Muscle of arm (tissue), 12 donors: ENCODE data around the gene PRM3. TPM values are rescaled to one million over a fixed set of nuclear protein-coding genes. Genes with fewer than 3 reads are reported as not detected.

Experiments
- DNase-seq: peaks from one replicate; pipeline ENCODE4 v3.0.0-alpha.2; 2013
- polyA plus RNA-seq, 12 donors: library from polyadenylated mRNA; unstranded; fragments of 120-200 nt; gene quantifications; one replicate each; pipeline ENCODE4 v1.2.1, GENCODE V29; 2013; ENCODE audit not compliant: insufficient read length in 12 of 12

PRM3 gene
- polyA plus RNA-seq, 12 donors = not detected

DNA sequence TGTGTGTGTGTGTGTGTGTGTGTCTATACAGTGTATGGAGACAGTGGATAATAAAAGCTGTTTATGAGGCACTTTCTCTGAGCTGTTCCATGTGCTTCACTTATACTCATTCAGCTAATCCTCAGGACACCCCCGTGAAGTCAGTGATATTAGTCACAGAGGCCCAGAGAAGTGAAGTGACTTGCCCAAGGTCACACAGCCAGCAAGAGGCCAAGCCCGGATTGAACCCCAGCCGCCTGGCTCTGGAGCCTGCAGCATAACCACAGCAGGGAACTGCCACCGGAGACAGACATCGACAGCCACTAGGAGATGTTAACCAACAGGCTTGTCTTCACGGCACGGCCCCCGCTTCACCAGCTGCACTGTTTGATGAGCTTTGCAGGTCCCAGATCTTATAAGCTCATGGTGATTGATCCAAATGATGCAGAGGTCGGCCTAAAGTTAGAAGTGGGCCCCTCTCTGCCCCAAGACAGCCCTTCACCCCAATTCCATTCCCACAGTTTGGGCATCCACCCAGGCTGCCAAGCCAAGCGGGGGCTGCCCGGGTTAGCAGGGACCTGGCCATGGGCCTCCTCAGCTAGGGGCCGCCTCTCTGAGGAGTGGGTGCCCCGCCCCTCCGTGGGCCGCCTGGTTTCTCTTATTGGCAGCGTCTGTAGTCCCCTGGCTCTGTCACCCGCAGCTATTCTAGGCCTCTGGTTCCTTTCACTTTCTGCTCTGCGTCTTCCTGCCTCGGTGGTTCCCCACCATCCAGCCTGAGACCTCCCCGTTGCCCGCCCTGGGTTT is 48.3 kb downstream of the PRM3 start:
- DNase-seq = no peak

DNA sequence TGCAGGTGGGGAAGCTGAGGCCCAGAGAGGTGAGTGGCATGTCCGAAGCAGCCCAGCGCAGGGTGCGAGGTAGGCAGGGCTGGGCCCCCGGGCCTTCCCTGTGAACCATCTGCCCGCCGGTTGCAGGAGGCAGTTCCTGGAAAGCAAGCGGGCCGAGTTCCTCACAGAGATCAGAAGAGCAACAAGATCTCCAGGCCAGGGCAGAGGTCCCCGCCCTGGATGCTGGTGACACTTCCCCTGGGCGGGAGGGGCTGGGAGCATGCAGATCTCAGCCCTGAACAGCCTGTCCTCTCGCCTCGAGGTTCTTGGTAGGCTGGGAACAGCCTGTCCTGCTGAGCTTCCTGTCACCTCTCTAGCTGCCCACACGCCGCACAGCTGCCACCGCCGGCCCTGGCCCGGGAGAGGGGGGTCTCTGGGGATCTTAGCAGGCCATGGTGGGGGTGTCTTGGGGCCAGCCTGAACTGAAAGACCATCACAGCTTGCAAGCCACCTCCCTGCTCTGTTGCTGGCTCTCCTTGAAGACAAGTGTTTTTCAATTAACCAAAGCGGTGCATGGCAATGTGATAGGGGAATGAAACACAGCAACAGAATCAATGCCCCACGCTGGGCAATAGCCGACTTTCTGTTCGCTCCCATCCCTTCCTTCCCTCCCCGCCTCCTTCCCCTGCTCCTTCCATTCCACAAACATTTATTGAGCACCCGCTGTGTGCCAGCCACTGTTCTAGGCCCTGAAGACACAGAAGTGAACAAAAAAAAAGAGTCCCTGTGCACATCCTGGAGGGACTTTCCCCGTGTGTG is 49.1 kb downstream of the PRM3 start:
- no peak for DNase-seq

Other genes with a start within 250 kb of the PRM3 start
- gene SOCS1, start 17.4 kb downstream of the PRM3 start, polyA plus RNA-seq = 1 to 10 TPM in 10 of 12 donors, not detected in 2; 1.3 to 5.3 (median 1.9) TPM
- gene TNP2, start 4.3 kb downstream of the PRM3 start, polyA plus RNA-seq = not detected
- not detected for gene PRM2, start 2.9 kb upstream of the PRM3 start, polyA plus RNA-seq
- gene PRM1, start 7.7 kb upstream of the PRM3 start, polyA plus RNA-seq = not detected
- gene RMI2, start 71.8 kb upstream of the PRM3 start, polyA plus RNA-seq = 10 to 100 TPM in 6 of 12 donors, 1 to 10 TPM in 4, not detected in 2; 6.7 to 13.8 (median 10.5) TPM